ENCODE results near the gene CDH22.

The CDH22 gene

GRCh38 chr20:46299078-46299477, 9.2 kb downstream of the CDH22 start:
- Mint-ChIP-seq H3K4me3 (no peak overlapping the region), H3K27me3 (peaks cover 71% of the 10 kb centered on the region), H3K36me3 (ENCODE audit: insufficient read depth) (no peaks in the 10 kb centered on the region), H3K9me3 (no peaks in the 10 kb centered on the region), H3K27ac (ENCODE audit: low read depth) (no peak overlapping the region), H3K4me1 (no peaks in the 10 kb centered on the region)
- DNase-seq (ENCODE audit: low spot score in 2 of 2) = no peak
- no peak for ATAC-seq (replicated peaks; ENCODE audit: extremely low read depth, poor library complexity, severe bottlenecking)

- ATAC-seq (replicated peaks; ENCODE audit: extremely low read depth, poor library complexity, severe bottlenecking) = no peak
- Mint-ChIP-seq H3K4me3 (no peak overlapping the region), H3K27ac (ENCODE audit: low read depth) (no peak overlapping the region), H3K9me3 (no peaks in the 10 kb centered on the region), H3K4me1 (no peaks in the 10 kb centered on the region), H3K36me3 (ENCODE audit: insufficient read depth) (no peaks in the 10 kb centered on the region), H3K27me3 (peaks cover 71% of the 10 kb centered on the region)
- no peak for DNase-seq (ENCODE audit: low spot score in 2 of 2)
These were observed 9.9 kb downstream of the CDH22 start for GRCh38 chr20:46298374-46298773.

GRCh38 chr20:46296526-46297250, 11.6 kb downstream of the CDH22 start:
- Mint-ChIP-seq H3K9me3 (no peaks in the 10 kb centered on the region), H3K27me3 (peaks cover 77% of the 10 kb centered on the region), H3K27ac (ENCODE audit: low read depth) (no peak overlapping the region), H3K4me1 (no peaks in the 10 kb centered on the region), H3K36me3 (ENCODE audit: insufficient read depth) (no peaks in the 10 kb centered on the region), H3K4me3 (no peak overlapping the region)
- DNase-seq (ENCODE audit: low spot score in 2 of 2) (no peak), ATAC-seq (replicated peaks; ENCODE audit: extremely low read depth, poor library complexity, severe bottlenecking) (no peak)

- ATAC-seq (replicated peaks; ENCODE audit: extremely low read depth, poor library complexity, severe bottlenecking) (no peak), DNase-seq (ENCODE audit: low spot score in 2 of 2) (no peak)
- H3K9me3 Mint-ChIP-seq = no peaks in the 10 kb centered on the region
- peaks cover 66% of the 10 kb centered on the region for H3K27me3 Mint-ChIP-seq
- no peak overlapping the region for H3K4me3 Mint-ChIP-seq
- no peaks in the 10 kb centered on the region for H3K36me3 Mint-ChIP-seq (ENCODE audit: insufficient read depth)
- no peaks in the 10 kb centered on the region for H3K4me1 Mint-ChIP-seq
- no peak overlapping the region for H3K27ac Mint-ChIP-seq (ENCODE audit: low read depth)
These were observed 15.2 kb downstream of the CDH22 start for GRCh38 chr20:46293084-46293483.

DNA sequence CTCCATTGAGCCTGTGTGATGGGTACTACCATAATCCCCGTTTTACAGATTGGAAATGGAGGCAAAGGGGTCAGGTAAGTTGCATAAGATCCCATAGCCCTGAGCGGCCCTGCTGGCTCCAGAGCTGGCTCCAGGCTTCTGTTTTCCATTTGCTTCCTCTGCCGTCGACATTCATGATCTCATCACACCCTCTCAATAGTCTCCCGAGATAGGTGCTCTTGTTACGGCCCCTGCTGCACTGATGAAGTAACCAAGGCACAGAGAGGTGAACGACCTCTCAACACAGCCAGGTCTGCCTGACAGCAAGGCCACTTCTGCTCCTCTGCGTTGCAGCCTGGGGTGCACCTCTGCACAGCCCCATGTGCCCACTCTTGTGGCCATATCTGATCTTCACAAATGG, 16.9 kb downstream of the CDH22 start:
- Mint-ChIP-seq H3K27me3 (peaks cover 50% of the 10 kb centered on the region), H3K27ac (ENCODE audit: low read depth) (no peak overlapping the region)
- ATAC-seq (replicated peaks; ENCODE audit: extremely low read depth, poor library complexity, severe bottlenecking) = no peak

DNA sequence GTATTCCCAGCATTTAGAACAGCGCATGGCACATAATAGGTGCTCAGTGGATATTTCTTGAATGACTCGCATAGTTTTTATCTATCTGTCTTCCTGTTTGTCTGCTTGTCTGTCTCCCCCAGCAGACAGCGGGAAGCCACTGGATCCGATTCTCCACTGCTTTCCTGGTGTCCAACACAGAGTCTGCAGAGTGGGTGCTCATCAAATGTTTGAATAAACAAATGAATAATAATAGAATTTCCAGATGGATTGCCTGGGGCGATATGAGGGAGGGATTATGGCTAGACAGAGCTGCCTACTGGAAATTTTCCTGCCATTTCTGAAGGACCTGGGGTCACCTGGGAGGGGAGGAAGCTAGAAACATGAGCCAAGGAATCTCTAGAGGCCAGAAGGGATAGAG, 18.9 kb downstream of the CDH22 start:
- no peak for DNase-seq (ENCODE audit: low spot score in 2 of 2)
- Mint-ChIP-seq H3K36me3 (ENCODE audit: insufficient read depth) (no peaks in the 10 kb centered on the region), H3K27ac (ENCODE audit: low read depth) (no peak overlapping the region), H3K4me1 (no peaks in the 10 kb centered on the region), H3K9me3 (no peaks in the 10 kb centered on the region), H3K27me3 (peaks cover 30% of the 10 kb centered on the region), H3K4me3 (no peak overlapping the region)
- no peak for ATAC-seq (replicated peaks; ENCODE audit: extremely low read depth, poor library complexity, severe bottlenecking)

More for the DNA sequence above, 16.9 kb downstream of the CDH22 start:
- no peaks in the 10 kb centered on the region for H3K9me3 Mint-ChIP-seq
- H3K4me1 Mint-ChIP-seq = no peaks in the 10 kb centered on the region
- no peaks in the 10 kb centered on the region for H3K36me3 Mint-ChIP-seq (ENCODE audit: insufficient read depth)
- no peak for DNase-seq (ENCODE audit: low spot score in 2 of 2)
- H3K4me3 Mint-ChIP-seq = no peak overlapping the region

- no peaks in the 10 kb centered on the region for H3K36me3 Mint-ChIP-seq (ENCODE audit: insufficient read depth)
- H3K27me3 Mint-ChIP-seq = peaks cover 28% of the 10 kb centered on the region
- no peaks in the 10 kb centered on the region for H3K4me1 Mint-ChIP-seq
- H3K9me3 Mint-ChIP-seq = no peaks in the 10 kb centered on the region
- no peak overlapping the region for H3K27ac Mint-ChIP-seq (ENCODE audit: low read depth)
- DNase-seq (ENCODE audit: low spot score in 2 of 2) = no peak
- no peak for ATAC-seq (replicated peaks; ENCODE audit: extremely low read depth, poor library complexity, severe bottlenecking)
- no peak overlapping the region for H3K4me3 Mint-ChIP-seq
These were observed 21.3 kb downstream of the CDH22 start for GRCh38 chr20:46286977-46287376.

GRCh38 chr20:46286382-46286781, 21.9 kb downstream of the CDH22 start:
- no peak overlapping the region for H3K4me3 Mint-ChIP-seq

DNA sequence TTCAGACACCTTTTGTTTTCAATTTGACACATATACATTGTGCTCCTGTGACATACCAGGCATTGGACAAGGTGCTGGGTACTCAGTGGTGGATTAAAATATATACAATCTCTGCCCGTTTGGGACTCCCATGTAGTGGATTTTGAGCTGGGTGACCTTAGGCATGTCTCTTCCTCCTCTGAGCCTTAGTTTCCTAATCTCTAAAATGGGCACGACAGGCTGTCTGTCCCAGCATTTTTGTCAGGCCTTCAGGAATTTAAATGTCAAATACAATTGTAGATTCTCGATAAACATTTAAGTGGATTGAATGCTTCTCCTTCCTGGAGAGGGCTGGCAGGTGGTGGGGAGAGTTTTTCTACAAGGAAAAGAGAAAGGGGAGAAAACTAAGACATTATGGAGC, 22.6 kb downstream of the CDH22 start:
- DNase-seq (ENCODE audit: low spot score in 2 of 2) (no peak), ATAC-seq (replicated peaks; ENCODE audit: extremely low read depth, poor library complexity, severe bottlenecking) (no peak)
- Mint-ChIP-seq H3K4me1 (no peaks in the 10 kb centered on the region), H3K4me3 (no peak overlapping the region), H3K27me3 (peaks cover 34% of the 10 kb centered on the region), H3K36me3 (ENCODE audit: insufficient read depth) (no peaks in the 10 kb centered on the region), H3K27ac (ENCODE audit: low read depth) (no peak overlapping the region), H3K9me3 (no peaks in the 10 kb centered on the region)

More at GRCh38 chr20:46286382-46286781, 21.9 kb downstream of the CDH22 start:
- DNase-seq (ENCODE audit: low spot score in 2 of 2) (no peak), ATAC-seq (replicated peaks; ENCODE audit: extremely low read depth, poor library complexity, severe bottlenecking) (no peak)
- Mint-ChIP-seq H3K27me3 (peaks cover 28% of the 10 kb centered on the region), H3K27ac (ENCODE audit: low read depth) (no peak overlapping the region), H3K36me3 (ENCODE audit: insufficient read depth) (no peaks in the 10 kb centered on the region), H3K9me3 (no peaks in the 10 kb centered on the region), H3K4me1 (no peaks in the 10 kb centered on the region)

GRCh38 chr20:46285072-46285471, 23.2 kb downstream of the CDH22 start:
- H3K36me3 Mint-ChIP-seq (ENCODE audit: insufficient read depth) = no peaks in the 10 kb centered on the region
- no peaks in the 10 kb centered on the region for H3K9me3 Mint-ChIP-seq
- ATAC-seq (replicated peaks; ENCODE audit: extremely low read depth, poor library complexity, severe bottlenecking) = no peak
- H3K4me1 Mint-ChIP-seq = no peaks in the 10 kb centered on the region
- H3K27me3 Mint-ChIP-seq = peaks cover 38% of the 10 kb centered on the region
- DNase-seq (ENCODE audit: low spot score in 2 of 2) = no peak
- no peak overlapping the region for H3K27ac Mint-ChIP-seq (ENCODE audit: low read depth)
- no peak overlapping the region for H3K4me3 Mint-ChIP-seq

GRCh38 chr20:46284040-46284427, 24.3 kb downstream of the CDH22 start:
- ATAC-seq (replicated peaks; ENCODE audit: extremely low read depth, poor library complexity, severe bottlenecking) = no peak
- Mint-ChIP-seq H3K27ac (ENCODE audit: low read depth) (no peak overlapping the region), H3K4me1 (no peaks in the 10 kb centered on the region), H3K36me3 (ENCODE audit: insufficient read depth) (no peaks in the 10 kb centered on the region), H3K9me3 (no peaks in the 10 kb centered on the region), H3K27me3 (peaks cover 46% of the 10 kb centered on the region), H3K4me3 (no peak overlapping the region)
- no peak for DNase-seq (ENCODE audit: low spot score in 2 of 2)

DNA sequence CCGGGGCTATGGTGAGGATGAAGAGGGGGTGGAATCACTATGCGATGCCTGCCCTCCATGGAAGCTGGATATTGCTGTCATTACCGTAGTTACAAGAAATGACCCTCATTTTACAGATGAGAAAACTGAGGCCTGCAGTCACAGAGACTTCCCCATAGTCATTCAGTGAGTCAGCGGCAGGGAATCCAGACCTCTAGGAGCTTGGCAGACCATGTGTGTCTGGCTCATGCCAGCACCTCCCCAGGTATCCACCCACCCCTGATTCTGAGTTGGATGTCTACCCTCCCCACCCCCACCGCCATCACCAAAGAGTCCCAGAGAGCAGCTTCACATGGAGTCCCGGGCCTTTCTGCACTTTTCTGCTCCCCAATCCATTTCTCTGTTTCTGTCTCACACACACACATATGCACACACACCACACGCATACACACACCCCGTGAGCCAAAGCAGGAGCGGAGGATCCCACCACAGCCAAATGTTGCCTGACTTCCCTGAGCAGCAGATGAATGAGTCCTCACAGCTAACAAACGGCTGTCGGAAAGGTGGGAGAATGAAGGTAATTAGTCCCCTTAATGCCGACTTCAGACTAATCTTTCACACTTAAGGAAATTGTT, 24.8 kb downstream of the CDH22 start:
- ATAC-seq (replicated peaks; ENCODE audit: extremely low read depth, poor library complexity, severe bottlenecking) = no peak
- H3K4me3 Mint-ChIP-seq = no peak overlapping the region
- H3K36me3 Mint-ChIP-seq (ENCODE audit: insufficient read depth) = no peaks in the 10 kb centered on the region
- no peak overlapping the region for H3K27ac Mint-ChIP-seq (ENCODE audit: low read depth)
- no peaks in the 10 kb centered on the region for H3K9me3 Mint-ChIP-seq
- DNase-seq (ENCODE audit: low spot score in 2 of 2) = no peak
- H3K4me1 Mint-ChIP-seq = no peaks in the 10 kb centered on the region
- peaks cover 51% of the 10 kb centered on the region for H3K27me3 Mint-ChIP-seq

- no peaks in the 10 kb centered on the region for H3K36me3 Mint-ChIP-seq (ENCODE audit: insufficient read depth)
- H3K9me3 Mint-ChIP-seq = no peaks in the 10 kb centered on the region
- H3K4me3 Mint-ChIP-seq = no peak overlapping the region
- DNase-seq (ENCODE audit: low spot score in 2 of 2) (no peak), ATAC-seq (replicated peaks; ENCODE audit: extremely low read depth, poor library complexity, severe bottlenecking) (no peak)
- peaks cover 57% of the 10 kb centered on the region for H3K27me3 Mint-ChIP-seq
- no peak overlapping the region for H3K27ac Mint-ChIP-seq (ENCODE audit: low read depth)
- H3K4me1 Mint-ChIP-seq = no peaks in the 10 kb centered on the region
These were observed 25.6 kb downstream of the CDH22 start for GRCh38 chr20:46282669-46283068.
